Smooth muscle cell (in vitro differentiated cells): Measurements from ENCODE around the gene ARMC5. TPM values are rescaled to one million over a fixed set of nuclear protein-coding genes. Genes with fewer than 3 reads are reported as not detected.

Experiments
- DNase-seq: peaks from one replicate; lab custom pipeline; 2025; ENCODE audit not compliant: unreplicated experiment; lab: John Stamatoyannopoulos, UW
- H2AFZ ChIP-seq: fragments of 200-600 bp; sonication (generic); 2 replicates; pipeline ENCODE4 v1.6.0; 2016; ENCODE audit warnings: antibody characterized with exemption, low read depth, mild to moderate bottlenecking
- H3F3A ChIP-seq: fragments of 200-600 bp; sonication (generic); 2 replicates; pipeline ENCODE4 v1.6.0; 2017; ENCODE audit warnings: antibody characterized with exemption, low read depth
- H3K27ac ChIP-seq: fragments of 200-600 bp; sonication (generic); 2 replicates; pipeline ENCODE4 v1.5.1; 2016; ENCODE audit warnings: low read depth, mild to moderate bottlenecking
- H3K27me3 ChIP-seq: fragments of 200-600 bp; sonication (generic); 2 replicates; pipeline ENCODE4 v1.6.1; 2016; ENCODE audit warnings: low read depth, mild to moderate bottlenecking
- H3K36me3 ChIP-seq: fragments of 200-600 bp; sonication (generic); 2 replicates; pipeline ENCODE4 v1.5.1; 2016; ENCODE audit warnings: low read depth
- H3K4me1 ChIP-seq: fragments of 200-600 bp; sonication (generic); 2 replicates; pipeline ENCODE4 v1.5.1; 2016; ENCODE audit warnings: low read depth
- H3K4me2 ChIP-seq: fragments of 200-600 bp; sonication (generic); 2 replicates; pipeline ENCODE4 v1.6.0; 2016; ENCODE audit warnings: mild to moderate bottlenecking
- H3K4me3 ChIP-seq: fragments of 200-600 bp; sonication (generic); 2 replicates; pipeline ENCODE4 v1.5.1; 2016; ENCODE audit warnings: mild to moderate bottlenecking
- H3K79me2 ChIP-seq: fragments of 200-600 bp; sonication (generic); 2 replicates; pipeline ENCODE4 v1.6.0; 2016; ENCODE audit warnings: low read depth, mild to moderate bottlenecking
- H3K9ac ChIP-seq: fragments of 200-600 bp; sonication (generic); 2 replicates; pipeline ENCODE4 v1.6.0; 2016; ENCODE audit warnings: low read depth
- H3K9me3 ChIP-seq: fragments of 200-600 bp; sonication (generic); replicated peaks from 2 replicates; pipeline ENCODE4 v1.5.1; 2016; ENCODE audit warnings: low read depth
- H4K20me1 ChIP-seq: fragments of 200-600 bp; sonication (generic); 2 replicates; pipeline ENCODE4 v1.6.0; 2016; ENCODE audit warnings: low read depth
- WGBS: methylation state at CpG from one replicate; pipeline ENCODE4 v1.1.7; 2016; ENCODE audit warnings: low lambda C conversion rate; 5-methylcytosine and 5-hydroxymethylcytosine counted together
- polyA plus RNA-seq: library from polyadenylated mRNA; unstranded; fragments of >200 nt; fragmentation: Nextera tagmentation; extraction: Ambion mirVana; gene quantifications from 2 replicates; pipeline ENCODE4 v1.2.1, GENCODE V29; 2016
- total RNA-seq: library from RNA; depleted of rRNA; stranded (reverse); fragments of >200 nt; gene quantifications from 2 replicates; pipeline ENCODE4 v1.2.3, GENCODE V29; 2014
- TF ChIP-seq, protein P1 (sequence below): fragments of 200-600 bp; sonication (generic); IDR thresholded peaks from 2 replicates; pipeline ENCODE4 v1.5.1; 2017; ENCODE audit warnings: borderline replicate concordance, mild to moderate bottlenecking, antibody characterized with exemption; ENCODE audit not compliant: insufficient read depth, poor library complexity, severe bottlenecking

Gene ARMC5
- total and polyA plus RNA-seq, 2 experiments from 2014 or later, result 7.0 to 19.6 TPM

DNA sequence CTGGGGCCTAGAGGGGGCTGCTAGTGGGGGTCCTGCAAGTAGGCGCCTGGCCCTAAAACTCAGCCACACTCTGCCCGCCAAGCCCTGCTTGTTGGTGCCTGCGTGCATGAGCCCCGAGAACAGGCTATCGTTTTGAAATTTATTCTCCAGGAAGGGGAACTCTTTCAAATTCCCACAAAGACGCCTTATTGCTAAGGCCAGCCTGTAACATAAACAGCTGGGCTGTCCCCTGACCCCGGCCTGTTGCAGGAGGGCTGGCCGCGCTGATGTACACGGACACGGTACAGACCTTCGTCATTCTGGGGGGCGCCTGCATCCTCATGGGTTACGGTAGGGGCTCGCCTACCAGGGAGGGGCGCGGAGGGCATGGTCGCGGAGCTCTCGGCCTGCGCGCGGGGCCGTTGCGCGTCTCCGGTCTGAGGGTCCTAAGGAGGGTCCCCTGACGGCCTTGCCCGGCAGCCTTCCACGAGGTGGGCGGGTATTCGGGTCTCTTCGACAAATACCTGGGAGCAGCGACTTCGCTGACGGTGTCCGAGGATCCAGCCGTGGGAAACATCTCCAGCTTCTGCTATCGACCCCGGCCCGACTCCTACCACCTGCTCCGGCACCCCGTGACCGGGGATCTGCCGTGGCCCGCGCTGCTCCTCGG is 27.9 kb downstream of the ARMC5 start:
- H3K36me3 ChIP-seq, result no peaks in the 10 kb centered on the region
- peaks cover 8% of the 10 kb centered on the region for H3K4me1 ChIP-seq
- TF ChIP-seq, protein P1, sequence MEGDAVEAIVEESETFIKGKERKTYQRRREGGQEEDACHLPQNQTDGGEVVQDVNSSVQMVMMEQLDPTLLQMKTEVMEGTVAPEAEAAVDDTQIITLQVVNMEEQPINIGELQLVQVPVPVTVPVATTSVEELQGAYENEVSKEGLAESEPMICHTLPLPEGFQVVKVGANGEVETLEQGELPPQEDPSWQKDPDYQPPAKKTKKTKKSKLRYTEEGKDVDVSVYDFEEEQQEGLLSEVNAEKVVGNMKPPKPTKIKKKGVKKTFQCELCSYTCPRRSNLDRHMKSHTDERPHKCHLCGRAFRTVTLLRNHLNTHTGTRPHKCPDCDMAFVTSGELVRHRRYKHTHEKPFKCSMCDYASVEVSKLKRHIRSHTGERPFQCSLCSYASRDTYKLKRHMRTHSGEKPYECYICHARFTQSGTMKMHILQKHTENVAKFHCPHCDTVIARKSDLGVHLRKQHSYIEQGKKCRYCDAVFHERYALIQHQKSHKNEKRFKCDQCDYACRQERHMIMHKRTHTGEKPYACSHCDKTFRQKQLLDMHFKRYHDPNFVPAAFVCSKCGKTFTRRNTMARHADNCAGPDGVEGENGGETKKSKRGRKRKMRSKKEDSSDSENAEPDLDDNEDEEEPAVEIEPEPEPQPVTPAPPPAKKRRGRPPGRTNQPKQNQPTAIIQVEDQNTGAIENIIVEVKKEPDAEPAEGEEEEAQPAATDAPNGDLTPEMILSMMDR, result no peak
- peaks cover 6% of the 10 kb centered on the region for H4K20me1 ChIP-seq
- H3K79me2 ChIP-seq, result no peaks in the 10 kb centered on the region
- H3F3A ChIP-seq, result no peaks in the 10 kb centered on the region
- WGBS, result 14% methylated on average over 48 of the region's 48 CpGs
- H3K9me3 ChIP-seq, result no peaks in the 10 kb centered on the region
- no peak overlapping the region for H2AFZ ChIP-seq
- peak overlapping the region; percentile 60 for H3K4me3 ChIP-seq
- H3K4me2 ChIP-seq, result peak overlapping the region; percentile 99
- H3K27ac ChIP-seq, result no peak overlapping the region
- no peak overlapping the region for H3K9ac ChIP-seq
- DNase-seq, result no peak
- peaks cover 32% of the 10 kb centered on the region for H3K27me3 ChIP-seq

DNA sequence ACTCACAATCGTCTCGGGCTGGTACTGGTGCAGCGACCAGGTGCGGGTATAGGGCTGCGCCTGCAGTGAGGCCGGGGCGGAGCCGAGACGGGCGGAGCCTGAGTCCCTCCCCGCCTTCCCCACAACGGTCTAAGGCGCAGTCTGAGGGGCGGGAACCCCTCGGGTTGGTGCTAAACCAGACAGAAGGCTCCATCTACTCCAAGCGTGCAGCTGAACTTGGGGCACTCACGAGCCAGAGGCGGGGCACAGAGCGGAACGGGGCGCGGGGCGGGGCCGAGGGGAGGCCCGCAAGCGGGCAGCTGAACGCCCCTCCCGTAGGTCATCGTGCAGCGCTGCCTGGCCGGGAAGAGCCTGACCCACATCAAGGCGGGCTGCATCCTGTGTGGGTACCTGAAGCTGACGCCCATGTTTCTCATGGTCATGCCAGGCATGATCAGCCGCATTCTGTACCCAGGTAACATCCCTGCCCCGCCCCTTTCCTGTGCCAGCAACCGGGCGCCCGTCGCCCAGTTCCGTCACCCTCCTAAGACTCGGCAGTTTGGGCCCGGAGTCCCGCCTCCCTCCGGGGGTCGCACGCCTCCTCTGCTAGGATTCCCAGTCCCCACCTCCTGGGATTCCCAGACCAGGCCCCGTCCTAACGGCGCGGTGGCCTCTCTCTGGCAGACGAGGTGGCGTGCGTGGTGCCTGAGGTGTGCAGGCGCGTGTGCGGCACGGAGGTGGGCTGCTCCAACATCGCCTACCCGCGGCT is 28.6 kb downstream of the ARMC5 start:
- H4K20me1 ChIP-seq, result peaks cover 6% of the 10 kb centered on the region
- TF ChIP-seq, protein P1, result no peak
- no peaks in the 10 kb centered on the region for H3K9me3 ChIP-seq
- peak overlapping the region; percentile 60 for H3K4me3 ChIP-seq
- no peak overlapping the region for H2AFZ ChIP-seq
- no peak overlapping the region for H3K27ac ChIP-seq
- 3% methylated on average over 44 of the region's 60 CpGs for WGBS
- no peak for DNase-seq
- peak overlapping the region; percentile 99 for H3K4me2 ChIP-seq
- peaks cover 8% of the 10 kb centered on the region for H3K4me1 ChIP-seq
- no peaks in the 10 kb centered on the region for H3F3A ChIP-seq
- H3K27me3 ChIP-seq, result peaks cover 32% of the 10 kb centered on the region
- no peak overlapping the region for H3K9ac ChIP-seq
- H3K79me2 ChIP-seq, result no peaks in the 10 kb centered on the region
- no peaks in the 10 kb centered on the region for H3K36me3 ChIP-seq

DNA sequence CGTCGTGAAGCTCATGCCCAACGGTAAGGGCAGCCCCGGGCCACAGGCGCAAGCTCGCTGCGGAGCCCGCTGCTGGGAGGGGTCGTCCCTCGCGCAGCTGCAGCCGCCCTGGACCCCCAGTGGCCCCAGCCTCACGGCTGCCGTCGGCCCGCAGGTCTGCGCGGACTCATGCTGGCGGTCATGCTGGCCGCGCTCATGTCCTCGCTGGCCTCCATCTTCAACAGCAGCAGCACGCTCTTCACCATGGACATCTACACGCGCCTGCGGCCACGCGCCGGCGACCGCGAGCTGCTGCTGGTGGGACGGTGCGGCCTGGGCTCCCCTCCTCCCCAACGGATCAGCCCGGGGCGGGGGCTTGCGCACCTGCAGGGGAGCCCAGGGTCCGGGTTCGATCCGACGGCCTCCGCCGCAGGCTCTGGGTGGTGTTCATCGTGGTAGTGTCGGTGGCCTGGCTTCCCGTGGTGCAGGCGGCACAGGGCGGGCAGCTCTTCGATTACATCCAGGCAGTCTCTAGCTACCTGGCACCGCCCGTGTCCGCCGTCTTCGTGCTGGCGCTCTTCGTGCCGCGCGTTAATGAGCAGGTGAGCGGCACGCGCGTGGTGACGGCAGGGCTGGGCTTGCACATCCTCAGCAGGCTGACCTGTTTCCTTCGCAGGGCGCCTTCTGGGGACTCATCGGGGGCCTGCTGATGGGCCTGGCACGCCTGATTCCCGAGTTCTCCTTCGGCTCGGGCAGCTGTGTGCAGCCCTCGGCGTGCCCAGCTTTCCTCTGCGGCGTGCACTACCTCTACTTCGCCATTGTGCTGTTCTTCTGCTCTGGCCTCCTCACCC is 29.4 kb downstream of the ARMC5 start:
- Histone ChIP-seq H3K27ac (no peak overlapping the region), H3K36me3 (no peaks in the 10 kb centered on the region), H4K20me1 (peaks cover 6% of the 10 kb centered on the region), H3K9me3 (no peaks in the 10 kb centered on the region), H3K4me2 (peak overlapping the region; percentile 99), H3K27me3 (peaks cover 32% of the 10 kb centered on the region), H3K79me2 (no peaks in the 10 kb centered on the region), H3K4me1 (peaks cover 8% of the 10 kb centered on the region), H3K4me3 (peak overlapping the region; percentile 60), H3F3A (no peaks in the 10 kb centered on the region), H3K9ac (no peak overlapping the region), H2AFZ (no peak overlapping the region)
- TF ChIP-seq, protein P1, result no peak
- 53% methylated on average over 64 of the region's 77 CpGs for WGBS
- DNase-seq, result no peak
